ENCODE measurements around the gene SLC22A14.

DNA sequence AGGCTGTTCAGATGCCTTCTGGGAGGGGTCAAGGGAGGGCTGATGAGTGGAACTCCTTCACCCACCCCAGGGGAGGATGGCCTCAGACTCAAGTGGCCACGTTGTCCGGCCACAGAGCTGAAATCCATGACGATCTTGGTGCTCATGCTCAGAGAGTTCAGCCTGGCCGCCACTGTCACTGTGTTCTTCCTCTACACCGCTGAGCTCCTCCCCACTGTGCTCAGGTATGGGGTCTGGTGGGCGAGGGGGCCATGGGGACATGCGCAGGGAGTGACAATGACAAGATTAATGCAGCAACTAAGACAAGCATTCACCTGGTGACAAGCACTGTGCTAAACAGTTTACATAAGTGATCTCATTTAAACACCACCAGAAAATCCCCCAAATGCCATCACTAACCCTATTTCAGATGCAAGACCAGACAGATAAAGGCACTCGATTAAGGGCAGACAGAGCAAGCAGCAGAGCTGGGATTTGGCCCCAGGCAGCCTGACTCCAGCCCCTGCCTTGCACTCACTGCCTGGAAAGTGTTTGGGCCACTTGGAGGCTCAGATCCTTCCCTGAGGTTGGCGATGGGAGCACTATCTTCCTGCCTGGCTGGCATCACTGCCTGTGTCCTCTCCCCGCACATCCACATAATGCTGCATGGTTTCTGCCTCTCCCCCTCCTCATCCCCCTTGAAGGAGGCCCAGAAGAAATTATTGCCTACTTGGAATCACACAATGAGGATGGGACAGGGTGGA, 33.6 kb downstream of the SLC22A14 start:
- TF ChIP-seq EZH2 (IDR thresholded peaks at IDR 0.05) (no peak), POLR2A (IDR thresholded peaks at IDR 0.05; ENCODE audit: borderline replicate concordance, extremely low read depth, insufficient read depth, insufficient read length) (no peak), ELF1 (IDR thresholded peaks at IDR 0.05; ENCODE audit: borderline replicate concordance, low read depth) (no peak)
- TF ChIP-seq, protein P1, sequence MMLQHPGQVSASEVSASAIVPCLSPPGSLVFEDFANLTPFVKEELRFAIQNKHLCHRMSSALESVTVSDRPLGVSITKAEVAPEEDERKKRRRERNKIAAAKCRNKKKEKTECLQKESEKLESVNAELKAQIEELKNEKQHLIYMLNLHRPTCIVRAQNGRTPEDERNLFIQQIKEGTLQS (IDR thresholded peaks at IDR 0.05), result no peak
- TF ChIP-seq, protein P2, sequence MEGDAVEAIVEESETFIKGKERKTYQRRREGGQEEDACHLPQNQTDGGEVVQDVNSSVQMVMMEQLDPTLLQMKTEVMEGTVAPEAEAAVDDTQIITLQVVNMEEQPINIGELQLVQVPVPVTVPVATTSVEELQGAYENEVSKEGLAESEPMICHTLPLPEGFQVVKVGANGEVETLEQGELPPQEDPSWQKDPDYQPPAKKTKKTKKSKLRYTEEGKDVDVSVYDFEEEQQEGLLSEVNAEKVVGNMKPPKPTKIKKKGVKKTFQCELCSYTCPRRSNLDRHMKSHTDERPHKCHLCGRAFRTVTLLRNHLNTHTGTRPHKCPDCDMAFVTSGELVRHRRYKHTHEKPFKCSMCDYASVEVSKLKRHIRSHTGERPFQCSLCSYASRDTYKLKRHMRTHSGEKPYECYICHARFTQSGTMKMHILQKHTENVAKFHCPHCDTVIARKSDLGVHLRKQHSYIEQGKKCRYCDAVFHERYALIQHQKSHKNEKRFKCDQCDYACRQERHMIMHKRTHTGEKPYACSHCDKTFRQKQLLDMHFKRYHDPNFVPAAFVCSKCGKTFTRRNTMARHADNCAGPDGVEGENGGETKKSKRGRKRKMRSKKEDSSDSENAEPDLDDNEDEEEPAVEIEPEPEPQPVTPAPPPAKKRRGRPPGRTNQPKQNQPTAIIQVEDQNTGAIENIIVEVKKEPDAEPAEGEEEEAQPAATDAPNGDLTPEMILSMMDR (IDR thresholded peaks at IDR 0.05 in 2 of 3, conservative IDR thresholded peaks at IDR 0.05 in 1 of 3; ENCODE audit: borderline replicate concordance in 1 of 3, insufficient read depth in 1 of 3, low read depth in 2 of 3, low read length in 2 of 3), result no peak
